ENCODE measurements around the gene UGGT1. TPM values are rescaled to one million over a fixed set of nuclear protein-coding genes. Genes with fewer than 3 reads are reported as not detected.

The UGGT1 gene
- total and polyA plus RNA-seq, 2 donors (not counting 3 experiments of a cell fraction or from before 2014, with no cell fraction given) = 27.6 to 83.2 TPM

DNA sequence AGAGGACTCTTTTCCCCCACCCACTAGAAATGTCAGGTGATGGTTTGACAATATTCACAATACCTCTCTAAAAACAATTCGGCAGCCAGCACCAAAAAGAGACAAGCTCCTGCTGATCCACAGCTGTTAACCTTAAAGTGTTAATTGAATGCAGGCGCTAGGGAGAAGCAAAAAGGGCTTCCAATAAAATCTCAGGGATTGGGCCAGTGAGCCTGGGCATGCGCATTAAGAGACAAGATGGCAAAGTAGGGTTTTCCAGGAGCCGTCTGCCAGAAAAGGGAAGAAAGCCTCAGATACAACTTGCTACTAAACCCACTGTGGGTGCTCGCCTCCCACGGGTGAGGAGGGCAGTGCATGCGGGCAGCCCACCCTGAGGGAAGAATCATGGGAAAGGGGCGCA, 128.9 kb downstream of the UGGT1 start:
- no peak for FAIRE-seq

More for the DNA sequence above, 128.9 kb downstream of the UGGT1 start:
- Histone ChIP-seq H3K4me3 (replicated peaks in 1 of 3; ENCODE audit: insufficient read depth in 1 of 3, low read depth in 1 of 3, low read length in 3 of 3) (no peak overlapping the region), H3K9me1 (replicated peaks; ENCODE audit: control insufficient read depth, extremely low read depth, insufficient read depth, low read length) (no peaks in the 10 kb centered on the region), H3K4me1 (ENCODE audit: control insufficient read depth, extremely low read depth, insufficient read depth, low read length) (no peaks in the 10 kb centered on the region), H3K27me3 (ENCODE audit: control insufficient read depth in 2 of 2, insufficient read depth in 2 of 2, low read length in 2 of 2) (peaks cover 2 to 5% of the 10 kb centered on the region in 2 experiments), H3K79me2 (ENCODE audit: control insufficient read depth, insufficient read depth, low read length) (no peaks in the 10 kb centered on the region), H3K27ac (ENCODE audit: insufficient read depth, low read depth, low read length) (no peak overlapping the region), H3K9me3 (replicated peaks; ENCODE audit: control insufficient read depth, insufficient read depth, low read length) (no peaks in the 10 kb centered on the region), H3K9ac (replicated peaks; ENCODE audit: extremely low read depth, insufficient read depth, low read length) (no peak overlapping the region), H3K4me2 (ENCODE audit: insufficient read depth, low read length) (no peak overlapping the region), H2AFZ (ENCODE audit: low read depth, low read length) (no peak overlapping the region), H4K20me1 (replicated peaks; ENCODE audit: control insufficient read depth, extremely low read depth, insufficient read depth, low read length) (no peaks in the 10 kb centered on the region), H3K36me3 (ENCODE audit: control insufficient read depth in 2 of 2, extremely low read depth in 1 of 2, insufficient read depth in 2 of 2, low read length in 2 of 2) (no peaks in the 10 kb centered on the region)
- no peak for DNase-seq (ENCODE audit: low read depth, low spot score)
- intact Hi-C loops (cut with micrococcal nuclease) = no loop called here
- ChIA-PET POLR2A (no interaction called here), CTCF (no interaction called here)
- no peak for TF ChIP-seq MYC (IDR thresholded peaks at IDR 0.05; ENCODE audit: low read depth, low read length)
- TF ChIP-seq EZH2 (IDR thresholded peaks at IDR 0.05; ENCODE audit: borderline replicate concordance, low read depth, low read length, severe bottlenecking) = no peak
- TF ChIP-seq, protein P1, sequence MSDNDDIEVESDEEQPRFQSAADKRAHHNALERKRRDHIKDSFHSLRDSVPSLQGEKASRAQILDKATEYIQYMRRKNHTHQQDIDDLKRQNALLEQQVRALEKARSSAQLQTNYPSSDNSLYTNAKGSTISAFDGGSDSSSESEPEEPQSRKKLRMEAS (IDR thresholded peaks at IDR 0.05; ENCODE audit: insufficient read depth, insufficient read length) = no peak
- TF ChIP-seq POLR2A (IDR thresholded peaks at IDR 0.05; ENCODE audit: low read depth, low read length) = no peak
- TF ChIP-seq, protein P2, sequence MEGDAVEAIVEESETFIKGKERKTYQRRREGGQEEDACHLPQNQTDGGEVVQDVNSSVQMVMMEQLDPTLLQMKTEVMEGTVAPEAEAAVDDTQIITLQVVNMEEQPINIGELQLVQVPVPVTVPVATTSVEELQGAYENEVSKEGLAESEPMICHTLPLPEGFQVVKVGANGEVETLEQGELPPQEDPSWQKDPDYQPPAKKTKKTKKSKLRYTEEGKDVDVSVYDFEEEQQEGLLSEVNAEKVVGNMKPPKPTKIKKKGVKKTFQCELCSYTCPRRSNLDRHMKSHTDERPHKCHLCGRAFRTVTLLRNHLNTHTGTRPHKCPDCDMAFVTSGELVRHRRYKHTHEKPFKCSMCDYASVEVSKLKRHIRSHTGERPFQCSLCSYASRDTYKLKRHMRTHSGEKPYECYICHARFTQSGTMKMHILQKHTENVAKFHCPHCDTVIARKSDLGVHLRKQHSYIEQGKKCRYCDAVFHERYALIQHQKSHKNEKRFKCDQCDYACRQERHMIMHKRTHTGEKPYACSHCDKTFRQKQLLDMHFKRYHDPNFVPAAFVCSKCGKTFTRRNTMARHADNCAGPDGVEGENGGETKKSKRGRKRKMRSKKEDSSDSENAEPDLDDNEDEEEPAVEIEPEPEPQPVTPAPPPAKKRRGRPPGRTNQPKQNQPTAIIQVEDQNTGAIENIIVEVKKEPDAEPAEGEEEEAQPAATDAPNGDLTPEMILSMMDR (IDR thresholded peaks at IDR 0.05; ENCODE audit: extremely low read depth in 1 of 2, insufficient read depth in 1 of 2, low read depth in 1 of 2, low read length in 2 of 2) = no peak
- TF ChIP-seq GATA2 (IDR thresholded peaks at IDR 0.05; ENCODE audit: insufficient read depth, insufficient read length, low read depth, low read length) = no peak
- TF ChIP-seq FOS (IDR thresholded peaks at IDR 0.05; ENCODE audit: borderline replicate concordance, insufficient read depth, low read length) = no peak
- TF ChIP-seq POLR2AphosphoS5 (IDR thresholded peaks at IDR 0.05; ENCODE audit: insufficient read depth, low read depth, low read length) = no peak
- TF ChIP-seq JUN (IDR thresholded peaks at IDR 0.05; ENCODE audit: borderline replicate concordance, insufficient read depth, insufficient read length, low read depth) = no peak
- dilution Hi-C loops (cut with MboI; ENCODE audit: extremely low pct_ligation_motif_present, low sequenced_read_pairs) = no loop called here
- no TSS peak for BruUV-seq (replicated peaks)

Data from endothelial cell of umbilical vein (primary cell).